HL-60 (cell line): ENCODE data around the gene TMEM53.

Source experiments
- DNase-seq, 2 experiments: peaks; one replicate each; pipeline ENCODE4 v3.0.0-alpha.2; 2010 to 2020; ENCODE audit warnings: low read depth in 1 of 2, low spot score in 1 of 2
- H3K27ac ChIP-seq: fragments of 250-450 bp; sonication (Bioruptor Pico); replicated peaks from 2 replicates; pipeline ENCODE4 v1.5.1; 2020; ENCODE audit warnings: mild to moderate bottlenecking, moderate library complexity
- H3K27me3 ChIP-seq: fragments of 250-450 bp; sonication (Bioruptor Pico); 2 replicates; pipeline ENCODE4 v1.5.1; 2021; ENCODE audit warnings: mild to moderate bottlenecking, moderate library complexity; ENCODE audit not compliant: insufficient read depth, poor library complexity, severe bottlenecking
- H3K4me3 ChIP-seq: replicated peaks from 2 replicates; pipeline ENCODE4 v1.5.1; 2011; ENCODE audit warnings: mild to moderate bottlenecking, control low read depth, low read length; ENCODE audit not compliant: insufficient read depth
- GABPA ChIP-seq: IDR thresholded peaks from 2 replicates; pipeline ENCODE4 v1.6.1; 2012; ENCODE audit warnings: low read depth
- POLR2AphosphoS5 ChIP-seq: IDR thresholded peaks from 2 replicates; pipeline ENCODE4 v1.6.1; 2012; ENCODE audit warnings: low read depth
- SPI1 ChIP-seq: IDR thresholded peaks from 2 replicates; pipeline ENCODE4 v1.6.1; 2012; ENCODE audit warnings: low read depth, mild to moderate bottlenecking, borderline replicate concordance
- long read RNA-seq: library from polyadenylated mRNA; unstranded; transcript quantifications from one replicate; pipeline ENCODE4 v2.0.0, GENCODE V29; 2020
- TF ChIP-seq, protein P1 (sequence below): IDR thresholded peaks from one replicate; pipeline ENCODE4 v1.5.1; 2011; ENCODE audit warnings: low read length, control low read depth, inconsistent platforms; ENCODE audit not compliant: insufficient read depth
- TF ChIP-seq, protein P2 (sequence below): IDR thresholded peaks from 2 replicates; pipeline ENCODE4 v1.6.1; 2012; ENCODE audit warnings: low read depth; ENCODE audit not compliant: insufficient replicate concordance

Gene TMEM53
- long read RNA-seq, partial matches to known transcripts, result 3 of 37 reads
- long read RNA-seq, other reads (novel, unspliced or antisense), result 34 of 37 reads

DNA sequence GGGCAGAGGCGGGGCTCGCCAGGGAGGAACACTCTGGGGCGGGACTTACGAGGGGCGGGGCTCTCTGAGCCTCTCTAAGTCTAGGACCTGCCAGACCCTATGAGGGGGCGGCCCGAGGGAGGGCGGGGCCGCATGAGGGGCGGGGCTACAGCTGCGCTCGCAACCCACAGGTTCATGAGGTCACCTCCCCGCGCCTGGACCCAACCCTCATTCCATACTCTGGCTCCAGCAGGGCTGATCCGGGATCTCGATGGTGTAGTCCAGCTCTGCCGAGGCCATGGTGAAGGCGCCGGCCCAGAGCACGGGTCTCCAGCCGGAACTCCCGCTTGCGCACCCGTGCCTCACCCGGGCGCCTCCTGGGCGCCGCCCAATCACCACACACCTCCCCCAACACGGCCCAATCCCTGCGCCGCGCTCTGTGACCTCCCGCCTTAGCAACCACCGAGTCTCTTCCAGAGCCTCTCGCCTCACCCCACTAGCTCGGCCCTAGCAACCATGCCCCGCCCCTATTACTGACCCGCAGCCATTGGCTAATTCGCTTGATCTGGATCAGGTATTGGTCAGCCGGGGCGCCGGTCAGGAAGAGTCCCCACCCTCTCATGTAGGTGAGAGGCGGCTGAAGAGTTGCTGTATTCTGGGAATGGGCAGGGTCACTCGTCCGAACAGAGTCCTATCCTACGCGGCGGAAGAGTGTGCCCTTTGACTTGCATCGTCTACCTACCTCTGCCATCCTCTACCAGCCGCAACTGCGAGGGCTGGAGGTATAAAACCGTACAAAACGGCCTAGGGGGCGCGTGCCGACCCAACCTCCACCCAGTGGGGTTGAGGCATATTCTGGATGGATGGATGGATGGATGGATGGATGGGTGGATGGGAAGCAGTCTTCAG is at the start of gene TMEM53, which contains the start of gene ARMH1:
Gene TMEM53, minus strand, starts transcription at position 369 of the 888 bp plus-strand sequence. Its CDS starts 90 bp downstream, at position 279.
Gene ARMH1, plus strand, starts transcription at position 602 of the 888 bp plus-strand sequence. CDS start 14,984 bp downstream, outside the sequence.
- Histone ChIP-seq H3K27ac (peak within 1 kb of the TSS; percentile 80), H3K4me3 (peak within 1 kb of the TSS; percentile 60), H3K27me3 (no peaks in the 10 kb centered on the region)
- TF ChIP-seq POLR2AphosphoS5 (peak; percentile 53; the same call in 1 of the 2 replicates), SPI1 (no peak; the same call in 1 of the 2 replicates), GABPA (no peak)
- peak; percentile 96 to 99 for DNase-seq

- Histone ChIP-seq H3K27ac (peak overlapping the region; percentile 99), H3K27me3 (no peaks in the 10 kb centered on the region), H3K4me3 (peak overlapping the region; percentile 34)
- DNase-seq, result peak; percentile 77 to 97
- TF ChIP-seq, protein P1, sequence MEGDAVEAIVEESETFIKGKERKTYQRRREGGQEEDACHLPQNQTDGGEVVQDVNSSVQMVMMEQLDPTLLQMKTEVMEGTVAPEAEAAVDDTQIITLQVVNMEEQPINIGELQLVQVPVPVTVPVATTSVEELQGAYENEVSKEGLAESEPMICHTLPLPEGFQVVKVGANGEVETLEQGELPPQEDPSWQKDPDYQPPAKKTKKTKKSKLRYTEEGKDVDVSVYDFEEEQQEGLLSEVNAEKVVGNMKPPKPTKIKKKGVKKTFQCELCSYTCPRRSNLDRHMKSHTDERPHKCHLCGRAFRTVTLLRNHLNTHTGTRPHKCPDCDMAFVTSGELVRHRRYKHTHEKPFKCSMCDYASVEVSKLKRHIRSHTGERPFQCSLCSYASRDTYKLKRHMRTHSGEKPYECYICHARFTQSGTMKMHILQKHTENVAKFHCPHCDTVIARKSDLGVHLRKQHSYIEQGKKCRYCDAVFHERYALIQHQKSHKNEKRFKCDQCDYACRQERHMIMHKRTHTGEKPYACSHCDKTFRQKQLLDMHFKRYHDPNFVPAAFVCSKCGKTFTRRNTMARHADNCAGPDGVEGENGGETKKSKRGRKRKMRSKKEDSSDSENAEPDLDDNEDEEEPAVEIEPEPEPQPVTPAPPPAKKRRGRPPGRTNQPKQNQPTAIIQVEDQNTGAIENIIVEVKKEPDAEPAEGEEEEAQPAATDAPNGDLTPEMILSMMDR, result no peak
- TF ChIP-seq GABPA (0 out of 2 replicates have a peak, but pooled peaks have one; percentile 22), POLR2AphosphoS5 (peak; percentile 69), SPI1 (peak; percentile 100)
Measured at GRCh38 chr1:44723496-44724295, 49.4 kb upstream of the TMEM53 start.

DNA sequence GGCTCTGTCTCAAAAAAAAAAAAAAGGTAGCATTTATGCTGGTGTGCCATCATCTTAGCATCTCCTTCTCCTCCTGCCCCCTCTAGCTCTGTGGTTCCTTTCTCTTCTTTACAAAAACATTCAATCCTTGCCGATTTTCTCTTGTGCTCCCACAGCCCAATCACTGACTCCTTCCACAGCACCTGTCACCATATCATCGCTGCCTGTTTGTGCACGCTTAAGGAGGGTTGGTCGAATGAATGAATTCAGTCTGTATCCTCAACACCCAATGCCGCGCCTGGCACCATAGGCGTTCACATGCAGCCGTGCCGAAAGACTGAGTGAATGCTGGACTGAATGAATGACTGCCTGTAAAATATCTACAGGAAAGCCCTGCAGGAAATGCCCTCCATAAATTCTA is 48.8 kb upstream of the TMEM53 start:
- H3K27ac ChIP-seq, result peak overlapping the region; percentile 99
- TF ChIP-seq POLR2AphosphoS5 (no peak), SPI1 (no peak), GABPA (no peak)
- TF ChIP-seq, protein P2, sequence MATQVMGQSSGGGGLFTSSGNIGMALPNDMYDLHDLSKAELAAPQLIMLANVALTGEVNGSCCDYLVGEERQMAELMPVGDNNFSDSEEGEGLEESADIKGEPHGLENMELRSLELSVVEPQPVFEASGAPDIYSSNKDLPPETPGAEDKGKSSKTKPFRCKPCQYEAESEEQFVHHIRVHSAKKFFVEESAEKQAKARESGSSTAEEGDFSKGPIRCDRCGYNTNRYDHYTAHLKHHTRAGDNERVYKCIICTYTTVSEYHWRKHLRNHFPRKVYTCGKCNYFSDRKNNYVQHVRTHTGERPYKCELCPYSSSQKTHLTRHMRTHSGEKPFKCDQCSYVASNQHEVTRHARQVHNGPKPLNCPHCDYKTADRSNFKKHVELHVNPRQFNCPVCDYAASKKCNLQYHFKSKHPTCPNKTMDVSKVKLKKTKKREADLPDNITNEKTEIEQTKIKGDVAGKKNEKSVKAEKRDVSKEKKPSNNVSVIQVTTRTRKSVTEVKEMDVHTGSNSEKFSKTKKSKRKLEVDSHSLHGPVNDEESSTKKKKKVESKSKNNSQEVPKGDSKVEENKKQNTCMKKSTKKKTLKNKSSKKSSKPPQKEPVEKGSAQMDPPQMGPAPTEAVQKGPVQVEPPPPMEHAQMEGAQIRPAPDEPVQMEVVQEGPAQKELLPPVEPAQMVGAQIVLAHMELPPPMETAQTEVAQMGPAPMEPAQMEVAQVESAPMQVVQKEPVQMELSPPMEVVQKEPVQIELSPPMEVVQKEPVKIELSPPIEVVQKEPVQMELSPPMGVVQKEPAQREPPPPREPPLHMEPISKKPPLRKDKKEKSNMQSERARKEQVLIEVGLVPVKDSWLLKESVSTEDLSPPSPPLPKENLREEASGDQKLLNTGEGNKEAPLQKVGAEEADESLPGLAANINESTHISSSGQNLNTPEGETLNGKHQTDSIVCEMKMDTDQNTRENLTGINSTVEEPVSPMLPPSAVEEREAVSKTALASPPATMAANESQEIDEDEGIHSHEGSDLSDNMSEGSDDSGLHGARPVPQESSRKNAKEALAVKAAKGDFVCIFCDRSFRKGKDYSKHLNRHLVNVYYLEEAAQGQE, result no peak
- TF ChIP-seq, protein P1, result no peak
- no peaks in the 10 kb centered on the region for H3K27me3 ChIP-seq
- no peak overlapping the region for H3K4me3 ChIP-seq
- no peak for DNase-seq

- peak; percentile 95 to 97 for DNase-seq
- H3K27ac ChIP-seq, result peak overlapping the region; percentile 99
- TF ChIP-seq GABPA (peak; percentile 70; the same call in 1 of the 2 replicates), SPI1 (peak; percentile 40; the same call in 1 of the 2 replicates), POLR2AphosphoS5 (peak; percentile 100)
- TF ChIP-seq, protein P1, result no peak
- TF ChIP-seq, protein P2, result peak; percentile 30
- H3K27me3 ChIP-seq, result no peaks in the 10 kb centered on the region
- H3K4me3 ChIP-seq, result no peak overlapping the region
Measured at GRCh38 chr1:44721485-44722361, 47.4 kb upstream of the TMEM53 start.
